ENCODE data around the gene TSPEAR. TPM values are rescaled to one million over a fixed set of nuclear protein-coding genes. Genes with fewer than 3 reads are reported as not detected.
A peak's percentile ranks its signal among the peaks of the same experiment; 100 is the strongest.

Gene TSPEAR
- total and polyA plus RNA-seq, 9 of the 15 experiments (the other 6 are each of a cell fraction or from before 2014, with no cell fraction given): not detected

GRCh38 chr21:44490405-44490804 is 221.0 kb downstream of the TSPEAR start:
- Histone ChIP-seq H3K4me3 (no peak overlapping the region), H3K36me3 (ENCODE audit: control insufficient read depth, insufficient read depth, low read length) (no peaks in the 10 kb centered on the region), H3K9ac (ENCODE audit: insufficient read depth in 1 of 2, low read depth in 2 of 2, low read length in 2 of 2) (no peak overlapping the region), H3K79me2 (ENCODE audit: control insufficient read depth, insufficient read depth, low read length) (no peaks in the 10 kb centered on the region), H3K27me3 (ENCODE audit: control insufficient read depth in 2 of 2, insufficient read depth in 2 of 2, low read length in 2 of 2) (peaks cover 22 to 57% of the 10 kb centered on the region in 2 experiments), H2AFZ (ENCODE audit: low read depth, low read length) (no peak overlapping the region), H3K4me1 (replicated peaks in 1 of 2; ENCODE audit: control insufficient read depth in 2 of 2, insufficient read depth in 2 of 2, low read length in 2 of 2) (peaks cover 0 to 6% of the 10 kb centered on the region in 2 experiments; a peak in 2 of 5 replicates), H4K20me1 (replicated peaks; ENCODE audit: control insufficient read depth, insufficient read depth, low read length) (no peaks in the 10 kb centered on the region), H3K9me1 (ENCODE audit: control insufficient read depth, insufficient read depth, low read length) (no peaks in the 10 kb centered on the region), H3K9me3 (replicated peaks; ENCODE audit: control insufficient read depth, insufficient read depth, low read depth, low read length) (no peaks in the 10 kb centered on the region), H3K27ac (ENCODE audit: extremely low read depth, low read depth, low read length) (no peak overlapping the region), H3K4me2 (ENCODE audit: insufficient read depth, low read length) (no peak overlapping the region)
- in situ Hi-C loops (cut with MboI) (no loop called here), intact Hi-C loops (cut with micrococcal nuclease) (no loop called here)
- POLR2A ChIA-PET: interaction anchor here (0.6 kb wide), 2 partner anchors 110 to 330 kb away, joined by 3 read pairs; no protein-coding TSS in a partner anchor
- 13% methylated on average over 17 of the region's 19 CpGs for WGBS (ENCODE audit: insufficient coverage, low coverage, missing lambda C conversion rate)
- FAIRE-seq (no peak), ATAC-seq (no peak), DNase-seq (ENCODE audit: extremely low read depth in 1 of 4, low spot score in 3 of 4) (no peak)
- CTCF ChIA-PET (ENCODE audit: low intra/inter-chr PET ratio): interaction anchor here (0.7 kb wide), 1 partner anchor 266 kb away, joined by 3 read pairs; no protein-coding TSS in a partner anchor
- no TSS peak for BruUV-seq (replicated peaks)
- TF ChIP-seq ZBTB5 (IDR thresholded peaks at IDR 0.05) (0 out of 2 replicates have a peak, but pooled peaks have one; percentile 2), FOXK1 (CRISPR knock-in tag; IDR thresholded peaks at IDR 0.05; ENCODE audit: borderline replicate concordance) (no peak), NFE2 (IDR thresholded peaks at IDR 0.05; ENCODE audit: low read depth) (no peak), FOXJ2 (tag; IDR thresholded peaks at IDR 0.05) (no peak), KDM5B (IDR thresholded peaks at IDR 0.05; ENCODE audit: insufficient replicate concordance, low read depth, low read length) (no peak), ZC3H8 (IDR thresholded peaks at IDR 0.05) (no peak), MTA1 (IDR thresholded peaks at IDR 0.05; ENCODE audit: borderline replicate concordance) (no peak), ZBTB9 (CRISPR knock-in tag; IDR thresholded peaks at IDR 0.05) (peak; percentile 99), ZNF780A (CRISPR knock-in tag; IDR thresholded peaks at IDR 0.05) (no peak), PHB2 (IDR thresholded peaks at IDR 0.05; ENCODE audit: low read depth) (no peak), MITF (IDR thresholded peaks at IDR 0.05) (no peak), SNIP1 (IDR thresholded peaks at IDR 0.05; ENCODE audit: low read depth) (no peak), ZNF830 (CRISPR knock-in tag; IDR thresholded peaks at IDR 0.05) (no peak)
